HCT116 (cell line): ENCODE data around the gene CLN5. TPM values are rescaled to one million over a fixed set of nuclear protein-coding genes. Genes with fewer than 3 reads are reported as not detected.

Experiments
- ATAC-seq: fragments of 200-7000 bp; cut with Tn5 transposase; 2 replicates; pipeline ENCODE4 v1.9.1; 2020; ENCODE audit warnings: mild to moderate bottlenecking, moderate library complexity
- BruUV-seq: library from RNA; stranded (reverse); fragments of 400-500 nt; replicated peaks from 2 replicates; lab custom pipeline; 2021; lab: Mats Ljungman, UMichigan
- CTCF ChIA-PET: fragments of 300-600 bp; sonication (Branson Sonifier 250); formaldehyde crosslinking; loops from one replicate; lab custom pipeline; 2021; ENCODE audit warnings: antibody characterized with exemption; lab: Charles Lee
- POLR2A ChIA-PET: fragments of 300-600, 350-600 bp; sonication (Branson Sonifier 250); formaldehyde crosslinking; loops from one replicate; lab custom pipeline; 2021; ENCODE audit warnings: antibody characterized with exemption; lab: Charles Lee
- RAD21 ChIA-PET, 2 experiments: fragments of 300-600 bp; sonication (Branson Sonifier 250); formaldehyde crosslinking; loops; one replicate each; lab custom pipeline; 2023; ENCODE audit warnings: low total read pairs in 2 of 2; ENCODE audit not compliant: uncharacterized antibody in 2 of 2, unreplicated experiment in 2 of 2, low non-redundant PET in 1 of 2; lab: Charles Lee
- DNase-seq: peaks from one replicate; pipeline ENCODE4 v3.0.0-alpha.2; 2010; ENCODE audit warnings: low read depth, low spot score
- H2AFZ ChIP-seq: fragments of 200-600 bp; shearing (Covaris generic), sonication (generic); 2 replicates; pipeline ENCODE4 v1.6.1; 2017; ENCODE audit warnings: low read depth, mixed run types, mixed read lengths, antibody characterized with exemption, low read length; ENCODE audit not compliant: poor library complexity, severe bottlenecking
- H3K27ac ChIP-seq: 2 replicates; pipeline ENCODE4 v1.5.1; 2012; ENCODE audit warnings: low read depth, low read length
- H3K27me3 ChIP-seq: fragments of 200-600 bp; sonication (generic); 2 replicates; pipeline ENCODE4 v1.6.1; 2016; ENCODE audit warnings: mixed run types, low read length, mixed read lengths; ENCODE audit not compliant: insufficient read depth
- H3K36me3 ChIP-seq, 2 experiments: fragments of 200-500 bp in 1 of 2; fragments of 200-600 bp in 1 of 2; sonication (Bioruptor generic) in 1 of 2; sonication (generic) in 1 of 2; 2 replicates each; pipeline versions ENCODE4 v1.5.1 to v1.6.1; 2014 to 2016; ENCODE audit warnings: low read length in 2 of 2, inconsistent platforms in 1 of 2, mixed read lengths in 1 of 2, mixed run types in 1 of 2; ENCODE audit not compliant: insufficient read depth in 2 of 2, control insufficient read depth in 1 of 2
- H3K4me1 ChIP-seq, 2 experiments: fragments of 200-600 bp in 1 of 2; sonication (generic) in 1 of 2; 2 replicates each; pipeline versions ENCODE4 v1.5.1 to v1.6.1; 2012 to 2017; ENCODE audit warnings: low read length in 2 of 2, inconsistent platforms in 1 of 2, mild to moderate bottlenecking in 1 of 2, mixed read lengths in 1 of 2, mixed run types in 1 of 2, moderate library complexity in 1 of 2; ENCODE audit not compliant: insufficient read depth in 2 of 2, control insufficient read depth in 1 of 2
- H3K4me2 ChIP-seq: fragments of 200-600 bp; sonication (generic); 2 replicates; pipeline ENCODE4 v1.6.1; 2017; ENCODE audit warnings: mixed run types, low read length, mixed read lengths
- H3K4me3 ChIP-seq, 2 experiments: fragments of 200-600 bp in 1 of 2; sonication (generic) in 1 of 2; replicated peaks in 1 of 2; 2 replicates each; pipeline ENCODE4 v1.5.1; 2011 to 2016; ENCODE audit warnings: low read length in 2 of 2, control low read depth in 1 of 2, low read depth in 1 of 2, mild to moderate bottlenecking in 1 of 2, mixed read lengths in 1 of 2, mixed run types in 1 of 2
- H3K79me2 ChIP-seq: fragments of 200-600 bp; sonication (generic); 2 replicates; pipeline ENCODE4 v1.6.1; 2017; ENCODE audit warnings: mild to moderate bottlenecking, mixed run types, low read length, moderate library complexity, mixed read lengths; ENCODE audit not compliant: insufficient read depth
- H3K9ac ChIP-seq: fragments of 200-600 bp; sonication (generic); 2 replicates; pipeline ENCODE4 v1.6.1; 2016; ENCODE audit warnings: low read length, mixed read lengths
- H3K9me2 ChIP-seq: fragments of 200-600 bp; sonication (generic), shearing (Covaris generic); 2 replicates; pipeline ENCODE4 v1.6.1; 2017; ENCODE audit warnings: mixed run types, mild to moderate bottlenecking, moderate library complexity; ENCODE audit not compliant: insufficient read depth
- H3K9me3 ChIP-seq, 2 experiments: fragments of 200-500 bp in 1 of 2; fragments of 200-600 bp in 1 of 2; sonication (Bioruptor generic) in 1 of 2; sonication (generic) in 1 of 2; 2 replicates each; pipeline ENCODE4 v1.6.1; 2014 to 2017; ENCODE audit warnings: low read length in 2 of 2, mixed read lengths in 2 of 2, inconsistent platforms in 1 of 2, low read depth in 1 of 2, mild to moderate bottlenecking in 1 of 2, mixed run types in 1 of 2, moderate library complexity in 1 of 2; ENCODE audit not compliant: control insufficient read depth in 1 of 2, insufficient read depth in 1 of 2
- H4K20me1 ChIP-seq: fragments of 200-600 bp; sonication (generic), shearing (Covaris generic); 2 replicates; pipeline ENCODE4 v1.6.1; 2017; ENCODE audit warnings: mixed run types, mild to moderate bottlenecking, moderate library complexity; ENCODE audit not compliant: insufficient read depth
- ATF3 ChIP-seq: IDR thresholded peaks from 2 replicates; pipeline ENCODE4 v1.6.1; 2012
- CBX3 ChIP-seq: IDR thresholded peaks from 2 replicates; pipeline ENCODE4 v1.6.1; 2012; ENCODE audit warnings: low read depth
- CEBPB ChIP-seq: IDR thresholded peaks from 2 replicates; pipeline ENCODE4 v1.6.1; 2012; ENCODE audit warnings: low read depth
- CTCF ChIP-seq, 3 experiments: fragments of 200-600 bp in 1 of 3; sonication (generic) in 1 of 3; IDR thresholded peaks in 2 of 3; conservative IDR thresholded peaks in 1 of 3; 2 replicates each; pipeline ENCODE4 v1.5.1; 2012 to 2017; ENCODE audit warnings: low read depth in 2 of 3, low read length in 2 of 3, antibody characterized with exemption in 1 of 3, borderline replicate concordance in 1 of 3, control low read depth in 1 of 3, mild to moderate bottlenecking in 1 of 3, mixed read lengths in 1 of 3, mixed run types in 1 of 3, moderate library complexity in 1 of 3; ENCODE audit not compliant: insufficient read depth in 1 of 3
- EZH2 ChIP-seq: fragments of 200-600 bp; sonication (generic); IDR thresholded peaks from 2 replicates; pipeline ENCODE4 v1.6.1; 2017; ENCODE audit warnings: antibody characterized with exemption, mixed run types
- EZH2phosphoT487 ChIP-seq: fragments of 200-600 bp; IDR thresholded peaks from 2 replicates; pipeline ENCODE4 v1.6.1; 2018; ENCODE audit warnings: antibody characterized with exemption, borderline replicate concordance
- FOSL1 ChIP-seq: IDR thresholded peaks from 2 replicates; pipeline ENCODE4 v1.6.1; 2012; ENCODE audit warnings: low read depth
- JUND ChIP-seq: IDR thresholded peaks from 2 replicates; pipeline ENCODE4 v1.6.1; 2012
- RAD21 ChIP-seq: IDR thresholded peaks from 2 replicates; pipeline ENCODE4 v1.6.1; 2012; ENCODE audit warnings: low read depth, mild to moderate bottlenecking
- REST ChIP-seq: IDR thresholded peaks from 2 replicates; pipeline ENCODE4 v1.6.1; 2012; ENCODE audit warnings: low read depth
- SIN3A ChIP-seq: IDR thresholded peaks from 2 replicates; pipeline ENCODE4 v1.6.1; 2012; ENCODE audit warnings: low read depth
- SP1 ChIP-seq: IDR thresholded peaks from 2 replicates; pipeline ENCODE4 v1.6.1; 2012; ENCODE audit warnings: low read depth
- SRF ChIP-seq: IDR thresholded peaks from 2 replicates; pipeline ENCODE4 v1.6.1; 2012; ENCODE audit warnings: low read depth
- YY1 ChIP-seq: IDR thresholded peaks from 2 replicates; pipeline ENCODE4 v1.6.1; 2011; ENCODE audit warnings: low read length, low read depth, moderate library complexity, mild to moderate bottlenecking; ENCODE audit not compliant: insufficient replicate concordance; ENCODE audit errors: extremely low read depth
- ZBTB33 ChIP-seq: IDR thresholded peaks from 2 replicates; pipeline ENCODE4 v1.6.1; 2011; ENCODE audit warnings: mild to moderate bottlenecking, low read length, moderate library complexity; ENCODE audit not compliant: insufficient replicate concordance; ENCODE audit errors: extremely low read depth
- ZFX ChIP-seq: fragments of 450-650 bp; IDR thresholded peaks from 2 replicates; pipeline ENCODE4 v1.6.1; 2017
- intact Hi-C: fragments of 100-400 bp; cut with micrococcal nuclease; formaldehyde crosslinking; loops from 2 replicates; pipeline ENCODE4 v1.10.0; 2022
- total RNA-seq: library from RNA; stranded (reverse); gene quantifications from one replicate; pipeline ENCODE4 v1.2.1, GENCODE V29; 2021; ENCODE audit not compliant: unreplicated experiment

The CLN5 gene
- total RNA-seq, 1 experiment from 2014 or later: 21.4 TPM

- no TSS peak for BruUV-seq
- ATAC-seq (no peak), DNase-seq (no peak)
- no peaks in the 10 kb centered on the region for H3K4me1 ChIP-seq
- H3K27me3 ChIP-seq: no peaks in the 10 kb centered on the region
- CTCF ChIA-PET: no interaction called here
- POLR2A ChIA-PET: no interaction called here
- no peak for TF ChIP-seq EZH2
- no peak for TF ChIP-seq SRF
- TF ChIP-seq CTCF (IDR thresholded peaks at IDR 0.05 in 2 of 3, conservative IDR thresholded peaks at IDR 0.05 in 1 of 3; ENCODE audit: borderline replicate concordance in 1 of 3, insufficient read depth in 1 of 3, low read depth in 2 of 3, low read length in 2 of 3): no peak
- TF ChIP-seq JUND: no peak
- TF ChIP-seq REST: no peak
- no peak for TF ChIP-seq ZBTB33
- no peak for TF ChIP-seq ATF3
- TF ChIP-seq YY1: no peak
- TF ChIP-seq CBX3: no peak
- TF ChIP-seq FOSL1: no peak
- TF ChIP-seq EZH2phosphoT487: no peak
- TF ChIP-seq SIN3A: no peak
- no peak for TF ChIP-seq SP1
- no peak for TF ChIP-seq CEBPB
- no peak for TF ChIP-seq ZFX
- TF ChIP-seq RAD21: no peak
- H3K9me2 ChIP-seq: no peaks in the 10 kb centered on the region
- no peaks in the 10 kb centered on the region for H3K9me3 ChIP-seq
- no peaks in the 10 kb centered on the region for H4K20me1 ChIP-seq
- H3K79me2 ChIP-seq: no peaks in the 10 kb centered on the region
- H2AFZ ChIP-seq: no peak overlapping the region
- intact Hi-C loops: no loop called here
- no peak overlapping the region for H3K27ac ChIP-seq
- H3K4me2 ChIP-seq: no peak overlapping the region
- no peaks in the 10 kb centered on the region for H3K36me3 ChIP-seq
- no peak overlapping the region for H3K4me3 ChIP-seq
- H3K9ac ChIP-seq: no peak overlapping the region
- RAD21 ChIA-PET: no interaction called here
Observed at GRCh38 chr13:76965759-76966421, 26.0 kb upstream of the CLN5 start.
